Measurements from ENCODE around the gene SEC14L5.
"Not testable (repeated sequence)": the region's sequence is repeated elsewhere in the genome, so short reads cannot be mapped to it uniquely, and the experiment has no call there.

The SEC14L5 gene

DNA sequence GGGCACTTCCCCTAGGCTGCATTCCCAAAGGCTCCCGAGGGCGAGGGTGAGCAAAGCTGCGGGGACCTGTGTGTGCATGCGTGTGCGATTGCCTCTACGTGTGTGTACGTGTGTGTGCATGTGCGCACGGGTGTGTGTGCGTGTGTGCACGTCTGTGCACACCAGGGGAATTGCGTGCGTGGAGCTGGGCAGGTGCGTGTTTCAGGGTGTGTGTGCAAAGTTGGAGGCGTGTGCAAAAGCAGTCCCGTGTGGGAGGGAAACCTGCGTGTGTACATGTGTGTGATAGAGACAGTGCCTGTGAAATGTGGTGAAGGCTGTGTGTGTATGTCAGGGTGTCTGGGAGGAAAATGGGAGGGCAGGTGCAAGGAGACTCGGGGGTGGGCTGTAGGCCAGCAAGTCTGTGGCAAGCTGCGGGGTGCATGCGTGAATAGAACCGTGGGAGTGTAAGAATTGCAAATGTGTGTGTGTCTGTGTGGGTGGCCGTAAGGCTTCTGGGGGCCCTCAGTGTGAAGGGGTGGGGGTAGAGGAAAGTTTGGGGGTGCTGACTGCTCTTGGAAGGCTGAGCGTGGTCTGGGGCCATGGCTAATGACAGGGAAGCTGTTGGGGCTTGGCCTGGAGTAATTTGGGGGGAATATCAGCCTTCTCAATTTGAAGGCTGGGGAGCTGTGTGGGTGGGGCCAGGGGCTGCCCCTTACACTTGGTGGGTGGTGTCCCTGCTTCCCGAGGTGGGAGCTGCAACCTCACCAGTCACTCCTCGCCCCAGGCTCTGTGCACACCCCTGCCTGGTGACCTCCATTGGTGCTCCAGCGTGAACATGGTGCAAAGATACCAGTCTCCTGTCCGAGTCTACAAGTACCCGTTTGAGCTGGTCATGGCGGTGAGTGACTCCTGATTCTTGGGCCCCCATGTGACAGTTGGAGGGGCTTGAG is 644 bp downstream of the SEC14L5 start:
- no peak for DNase-seq

DNA sequence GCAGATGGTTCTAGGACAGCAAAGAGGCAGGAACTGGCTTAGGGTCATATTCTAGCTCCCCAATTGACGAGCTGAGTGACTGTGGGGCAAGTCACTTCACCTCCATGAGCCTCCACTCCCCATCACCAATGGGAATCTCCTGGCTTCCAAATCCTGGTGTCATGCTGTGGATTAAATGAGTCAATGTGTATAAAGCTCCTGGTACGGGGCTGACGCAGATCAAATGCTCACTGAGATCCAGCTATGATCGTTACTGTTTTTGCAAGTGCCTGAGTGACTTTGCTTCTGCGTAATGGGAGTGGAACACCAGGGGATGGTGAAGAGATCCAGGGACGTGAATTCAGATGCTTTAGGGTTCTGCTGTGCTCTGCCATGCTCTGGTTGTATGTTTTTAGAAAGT is 2.4 kb downstream of the SEC14L5 start:
- DNase-seq, result no peak

- no peak for DNase-seq
These were observed 4.6 kb downstream of the SEC14L5 start for GRCh38 chr16:4962716-4963115.

GRCh38 chr16:4963527-4963926 is 5.4 kb downstream of the SEC14L5 start:
- DNase-seq, result not testable (repeated sequence)

- DNase-seq, result no peak
These were observed 8.8 kb downstream of the SEC14L5 start for GRCh38 chr16:4966736-4967453.

GRCh38 chr16:4968278-4968677 is 10.1 kb downstream of the SEC14L5 start:
- DNase-seq, result not testable (repeated sequence)

DNA sequence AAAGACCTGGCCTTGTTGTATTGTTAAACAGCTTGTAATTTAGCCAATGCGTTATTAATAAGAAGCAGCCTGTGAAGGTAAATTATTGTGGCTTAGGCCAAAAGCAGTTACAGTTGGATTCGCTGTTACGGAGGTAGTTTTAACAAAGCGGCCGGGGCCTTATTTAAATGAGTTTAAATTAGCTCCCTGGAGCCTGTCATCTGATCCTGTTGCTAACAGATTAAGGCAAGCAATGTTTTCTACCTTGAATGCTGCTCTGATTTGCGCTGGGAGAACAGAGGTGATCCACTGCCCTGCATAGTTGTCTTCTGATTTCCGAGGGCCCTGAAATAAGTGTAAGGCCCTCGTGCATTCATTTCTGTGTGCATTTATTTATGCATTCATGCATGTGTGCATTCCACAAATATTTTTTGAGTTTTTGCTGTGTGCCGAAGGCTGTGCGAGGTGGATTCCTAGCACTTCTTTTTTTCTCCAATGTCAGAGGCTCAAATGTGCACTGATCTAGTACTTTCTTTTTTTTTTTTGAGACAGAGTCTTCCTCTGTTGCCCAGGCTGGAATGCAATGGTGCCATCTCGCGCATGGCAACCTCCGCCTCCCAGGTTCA is 10.9 kb downstream of the SEC14L5 start:
- no peak for DNase-seq

GRCh38 chr16:4970010-4970409 is 11.9 kb downstream of the SEC14L5 start:
- no peak for DNase-seq

GRCh38 chr16:4972938-4973587 is 14.9 kb downstream of the SEC14L5 start:
- DNase-seq, result no peak

DNA sequence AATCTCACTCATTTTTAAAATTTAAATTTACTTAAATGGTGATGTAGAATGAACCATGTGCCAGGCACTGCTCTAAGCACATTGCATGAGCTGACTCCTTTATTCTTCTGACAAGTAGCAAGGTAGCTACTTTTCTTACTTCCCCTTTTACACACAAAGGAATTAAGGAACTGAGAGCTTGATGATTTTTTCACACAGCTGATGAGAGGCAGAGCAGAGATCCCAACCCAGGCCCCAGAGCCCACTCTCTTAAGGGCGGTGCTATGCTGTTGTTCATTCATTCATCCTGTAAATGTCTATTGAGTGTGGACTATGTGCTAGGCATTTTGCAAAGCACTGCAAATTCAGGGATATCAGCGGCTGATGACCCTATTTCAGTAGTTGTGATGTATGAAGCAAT is 17.9 kb downstream of the SEC14L5 start:
- DNase-seq, result no peak

- peak; percentile 41 for DNase-seq
These were observed 18.5 kb downstream of the SEC14L5 start for GRCh38 chr16:4976611-4977145.

DNA sequence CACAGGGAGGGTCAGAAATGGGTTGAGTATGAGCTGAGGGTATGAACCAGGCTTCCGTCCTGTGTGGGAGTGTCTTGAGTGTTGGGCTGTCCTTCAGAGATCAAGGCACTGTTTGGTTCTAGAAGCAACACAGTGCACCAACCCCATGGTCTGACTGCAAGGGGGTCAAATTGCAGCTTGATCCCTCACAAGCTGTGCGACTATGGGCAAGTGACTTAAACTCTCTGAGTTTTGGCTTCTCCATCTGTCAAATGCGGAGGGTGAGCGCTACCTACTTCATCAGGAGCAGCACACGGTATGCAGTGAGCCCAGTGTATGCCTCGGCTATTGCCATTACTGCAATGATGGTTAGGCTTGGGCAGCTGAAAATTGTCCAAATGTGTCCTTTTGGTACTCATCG is 21.0 kb downstream of the SEC14L5 start:
- no peak for DNase-seq

GRCh38 chr16:4979736-4980660 is 21.9 kb downstream of the SEC14L5 start:
- DNase-seq, result no peak

DNA sequence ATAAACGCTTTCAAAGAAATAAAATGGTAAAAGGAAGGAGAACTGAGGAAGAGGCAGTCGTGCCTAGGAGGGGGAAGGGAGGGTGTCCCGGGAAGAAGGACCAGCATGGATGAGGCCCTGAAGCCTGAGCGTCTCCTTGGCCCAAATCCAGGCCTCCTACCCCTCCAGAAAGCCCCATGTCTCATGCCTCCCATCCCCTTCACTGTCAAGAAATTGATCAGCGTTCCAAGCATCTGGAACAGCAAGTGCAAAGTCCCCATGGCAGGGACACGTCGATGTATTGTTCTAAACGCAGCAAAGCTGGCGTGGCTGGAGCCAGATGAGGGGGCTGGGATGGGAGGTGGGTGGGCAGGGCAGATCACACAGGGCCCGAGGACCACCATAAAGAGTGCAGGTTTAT is 22.6 kb downstream of the SEC14L5 start:
- DNase-seq, result no peak

DNA sequence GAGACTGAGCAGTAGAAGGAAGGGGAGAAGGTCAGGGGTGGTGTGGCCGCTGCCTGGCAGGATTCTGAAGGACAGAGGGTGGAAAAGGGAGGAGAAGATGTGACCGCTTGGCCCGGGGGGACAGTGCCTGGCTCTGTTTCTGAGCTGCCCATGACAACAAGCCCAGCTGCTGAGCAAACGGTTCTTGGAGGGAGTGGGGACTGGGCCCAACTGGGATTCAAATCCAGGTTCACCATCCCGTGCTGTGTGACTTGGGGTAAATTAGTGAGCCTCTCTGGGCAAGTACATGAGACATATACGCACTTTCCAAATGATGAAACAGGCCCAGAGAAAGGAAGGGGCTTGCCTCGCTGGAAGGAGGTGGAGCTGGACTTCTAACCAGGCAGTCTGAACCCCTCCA is 23.3 kb downstream of the SEC14L5 start:
- DNase-seq, result no peak

- no peak for DNase-seq
These were observed 24.1 kb downstream of the SEC14L5 start for GRCh38 chr16:4982056-4982867.

DNA sequence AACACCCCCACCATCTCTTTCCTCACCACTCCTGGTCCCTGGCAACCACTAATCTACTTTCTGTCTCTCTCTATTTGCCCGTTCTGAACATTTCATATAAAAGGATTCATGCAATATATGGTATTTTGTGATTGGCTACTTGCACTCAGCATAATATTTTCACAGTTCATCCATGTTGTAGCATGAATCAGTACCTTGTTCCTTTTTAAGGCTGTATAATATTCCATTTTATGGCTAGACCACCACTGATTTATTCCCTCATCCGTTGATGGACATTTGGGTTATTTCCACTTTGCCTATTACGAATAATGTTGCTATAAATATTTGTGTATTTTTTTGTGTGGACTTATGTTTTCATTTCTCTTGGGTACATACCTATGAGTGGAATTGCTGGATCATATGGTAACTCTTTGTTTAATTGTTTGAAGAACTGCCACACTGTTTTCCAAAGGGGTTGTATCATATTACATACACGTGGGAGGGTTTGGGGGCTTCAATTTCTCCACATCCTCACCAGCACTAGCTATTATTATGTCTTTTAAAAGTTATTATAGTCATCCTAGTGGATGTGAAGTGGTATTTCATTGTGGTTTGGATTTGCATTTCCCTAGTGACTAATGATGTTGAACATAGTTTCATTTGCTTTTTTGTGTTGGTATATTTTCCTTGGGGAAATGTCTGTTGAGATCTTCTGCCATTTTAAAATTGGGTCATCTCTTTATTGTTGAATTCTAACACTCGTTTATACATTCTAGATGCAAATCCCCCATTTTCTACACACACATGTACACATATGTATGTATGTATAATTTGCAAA is 26.3 kb downstream of the SEC14L5 start:
- no peak for DNase-seq

- DNase-seq, result no peak
These were observed 29.1 kb downstream of the SEC14L5 start for GRCh38 chr16:4987250-4987579.

DNA sequence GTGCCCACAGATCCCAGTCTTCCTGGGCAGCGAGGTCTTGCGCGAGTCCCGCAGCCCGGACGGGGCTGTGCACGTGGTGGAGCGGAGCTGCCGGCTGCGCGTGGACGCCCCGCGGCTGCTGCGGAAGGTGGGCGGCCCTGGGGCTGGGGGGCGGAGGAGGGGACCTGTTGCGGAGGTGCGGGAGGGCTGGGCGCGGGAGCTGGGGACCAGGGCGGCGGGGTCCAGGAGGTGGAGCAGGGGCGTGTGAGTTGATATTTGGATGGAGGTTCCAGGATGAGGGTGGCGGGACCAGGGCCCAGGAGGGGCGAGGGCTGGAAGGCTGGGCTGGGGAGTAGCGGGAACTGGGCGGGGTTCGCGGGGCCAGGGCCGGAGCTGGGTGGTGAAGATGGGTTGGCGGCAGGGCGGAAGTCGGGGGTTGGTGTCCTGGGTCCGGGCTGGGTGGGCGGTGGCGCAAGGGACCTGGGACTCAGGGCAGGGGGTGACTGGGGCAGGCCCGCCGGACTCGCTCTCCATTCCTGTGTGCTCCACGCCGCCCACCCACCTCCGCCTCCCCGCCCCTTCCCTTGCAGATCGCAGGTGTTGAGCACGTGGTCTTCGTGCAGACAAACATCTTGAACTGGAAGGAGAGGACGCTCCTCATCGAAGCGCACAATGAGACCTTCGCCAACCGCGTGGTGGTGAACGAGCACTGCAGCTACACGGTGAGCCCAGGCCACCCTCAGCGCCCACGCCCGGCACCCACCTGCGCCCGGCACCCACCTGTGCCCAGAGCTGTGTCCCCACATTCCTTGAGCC is 29.6 kb downstream of the SEC14L5 start:
- no peak for DNase-seq
